Measurements from ENCODE around the gene PROSER2.

Gene PROSER2

DNA sequence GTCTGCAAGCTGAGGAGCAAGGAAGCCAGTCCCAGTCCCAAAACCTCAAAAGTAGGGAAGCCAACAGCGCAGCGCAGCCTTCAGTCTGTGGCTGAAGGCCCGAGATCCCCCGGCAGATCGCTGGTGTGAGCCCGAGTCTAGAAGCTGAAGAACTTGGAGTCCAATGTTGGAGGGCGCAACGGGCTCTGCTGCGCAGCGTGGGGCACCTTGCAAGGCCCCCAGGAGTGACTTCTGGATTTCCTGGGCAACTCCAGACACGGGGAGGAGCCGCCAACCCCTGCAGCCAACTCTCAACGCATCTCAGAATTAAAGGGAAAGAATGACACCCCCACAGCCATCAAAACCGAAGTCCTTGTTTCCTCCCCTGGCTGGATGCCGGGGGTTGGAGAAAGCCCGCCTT is 18.8 kb upstream of the PROSER2 start:
- no peak for DNase-seq (ENCODE audit: low read depth in 2 of 2)

GRCh38 chr10:11805792-11806191 is 17.4 kb upstream of the PROSER2 start:
- DNase-seq (ENCODE audit: low read depth in 2 of 2), result no peak

GRCh38 chr10:11806706-11807105 is 16.4 kb upstream of the PROSER2 start:
- no peak for DNase-seq (ENCODE audit: low read depth in 2 of 2)

DNA sequence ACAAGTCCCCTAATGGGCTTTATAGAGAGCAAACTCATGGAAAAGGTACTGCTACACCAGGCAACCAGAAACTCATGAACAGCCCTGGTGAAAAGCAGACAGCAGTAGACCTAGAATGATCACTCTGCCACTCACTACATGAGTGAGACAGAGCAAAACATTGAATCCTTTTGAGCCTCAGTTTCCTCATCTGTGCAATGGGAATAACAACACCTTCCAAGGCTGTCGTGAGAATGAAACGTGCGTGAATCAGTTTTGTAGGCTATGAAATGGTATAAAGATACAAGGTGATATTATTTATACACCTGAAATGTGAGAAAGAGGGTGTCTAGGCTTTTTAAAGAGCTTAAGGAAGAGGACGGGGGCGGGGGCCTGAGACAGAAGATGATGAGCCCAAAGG is 14.3 kb upstream of the PROSER2 start:
- DNase-seq (ENCODE audit: low read depth in 2 of 2), result no peak

- DNase-seq (ENCODE audit: low read depth in 2 of 2), result no peak
Measured at GRCh38 chr10:11810313-11810766, 12.8 kb upstream of the PROSER2 start.

DNA sequence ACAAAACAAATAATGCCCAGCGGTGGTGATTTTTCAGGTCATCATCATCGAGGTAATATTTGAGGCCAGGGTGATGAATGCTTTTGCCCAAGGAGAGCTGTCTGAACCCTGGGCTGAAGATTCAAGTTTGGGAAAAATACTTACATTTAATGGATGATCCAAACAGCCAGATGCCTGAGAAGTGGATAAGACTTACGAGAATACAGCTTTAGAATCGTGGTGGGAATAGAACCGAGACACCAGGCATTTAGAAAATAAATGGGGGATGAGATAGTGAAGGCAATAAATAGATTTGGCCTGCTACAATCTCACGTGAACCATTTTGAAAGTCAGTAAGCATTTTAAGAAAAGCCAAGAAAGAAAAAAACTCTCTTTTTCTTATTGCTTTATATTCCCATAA is 12.2 kb upstream of the PROSER2 start:
- no peak for DNase-seq (ENCODE audit: low read depth in 2 of 2)

- DNase-seq (ENCODE audit: low read depth in 2 of 2), result no peak
Measured at GRCh38 chr10:11813177-11813576, 10.0 kb upstream of the PROSER2 start.

DNA sequence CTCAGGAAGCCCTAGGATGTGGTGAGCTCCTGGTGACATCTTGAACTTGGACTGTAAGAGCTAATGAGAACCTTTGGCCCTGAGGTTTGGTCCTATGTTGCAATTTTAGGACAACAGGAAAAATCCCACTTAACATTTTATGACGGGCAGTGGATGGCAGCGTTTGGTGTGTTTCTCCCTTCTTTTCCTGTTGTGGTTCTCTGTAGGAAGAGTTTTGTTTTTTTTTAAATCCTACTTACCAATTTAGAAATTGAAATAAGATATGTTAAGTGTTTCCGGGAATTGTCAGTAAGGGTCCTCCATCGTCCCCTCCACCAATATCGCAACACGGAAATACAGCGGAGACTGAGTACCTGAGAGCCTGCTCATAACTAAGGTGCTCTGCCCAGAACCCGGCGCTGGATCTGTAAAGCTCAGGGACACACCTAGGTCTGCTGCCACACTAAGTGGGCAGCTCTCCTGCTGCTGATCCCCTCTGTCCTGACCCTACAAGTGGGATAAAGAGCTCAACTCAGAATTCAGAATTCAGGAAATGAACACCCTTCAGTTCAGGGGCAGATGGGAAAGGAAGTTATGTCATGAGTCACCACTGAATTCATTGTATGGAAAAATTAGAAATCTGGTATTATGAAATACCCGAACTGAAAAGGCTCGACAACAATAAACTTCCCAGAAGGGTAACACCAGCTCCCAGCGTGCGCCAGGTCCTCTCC is 9.1 kb upstream of the PROSER2 start:
- DNase-seq (ENCODE audit: low read depth in 2 of 2), result no peak

DNA sequence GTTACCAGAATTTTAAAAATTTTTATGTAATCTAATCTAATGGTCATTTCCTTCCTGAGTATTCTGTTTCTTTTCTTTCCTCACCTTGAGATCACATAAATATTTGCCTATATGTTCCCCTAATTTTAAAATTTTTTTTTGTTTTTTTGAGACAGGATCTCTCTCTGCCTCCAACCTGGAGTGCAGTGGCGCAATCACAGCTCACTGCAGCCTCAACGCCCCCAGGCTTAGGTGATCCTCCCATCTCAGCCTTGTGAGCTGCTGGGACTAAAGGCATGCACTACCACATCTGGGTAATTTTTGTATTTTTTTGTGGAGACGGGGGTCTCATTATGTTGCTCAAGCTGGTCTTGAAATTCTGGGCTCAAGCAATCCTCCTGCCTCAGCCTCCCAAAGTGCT is 4.1 kb upstream of the PROSER2 start:
- DNase-seq (ENCODE audit: low read depth in 2 of 2), result no peak

DNA sequence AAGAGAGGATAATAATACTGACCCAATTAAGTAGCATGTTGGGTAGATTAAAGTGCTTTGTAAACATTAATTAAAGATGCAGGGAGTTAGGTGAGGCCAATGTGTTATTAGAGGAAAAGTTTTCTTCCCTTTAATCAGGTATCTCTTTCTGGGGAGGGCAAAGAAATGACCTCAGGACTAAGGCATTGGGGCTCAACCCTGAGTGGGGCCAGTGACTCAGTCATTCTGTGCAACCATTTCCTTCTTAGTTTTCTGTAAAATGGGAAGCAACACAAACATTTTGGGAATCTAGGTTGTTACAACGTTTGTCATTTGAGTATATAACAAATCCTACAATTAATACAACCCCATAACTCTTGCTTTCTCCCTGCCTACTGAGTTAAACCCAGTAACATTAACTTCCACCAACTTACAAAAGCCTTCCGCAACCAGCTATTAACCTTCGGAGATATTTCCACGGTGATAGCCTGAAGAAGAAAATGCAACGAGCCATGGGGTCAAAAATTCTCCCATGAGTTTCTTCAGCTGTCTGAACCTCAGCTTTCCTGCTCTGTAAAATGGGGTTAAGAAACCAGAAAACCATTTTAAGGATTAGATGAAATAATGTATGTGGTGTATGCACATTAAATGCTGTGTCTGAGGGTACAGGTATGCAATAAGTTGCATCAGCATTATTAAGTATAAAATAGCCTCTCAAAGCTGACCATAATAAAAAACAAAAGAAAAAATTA is 965 bp upstream of the PROSER2 start:
- DNase-seq (ENCODE audit: low read depth in 2 of 2), result no peak

DNA sequence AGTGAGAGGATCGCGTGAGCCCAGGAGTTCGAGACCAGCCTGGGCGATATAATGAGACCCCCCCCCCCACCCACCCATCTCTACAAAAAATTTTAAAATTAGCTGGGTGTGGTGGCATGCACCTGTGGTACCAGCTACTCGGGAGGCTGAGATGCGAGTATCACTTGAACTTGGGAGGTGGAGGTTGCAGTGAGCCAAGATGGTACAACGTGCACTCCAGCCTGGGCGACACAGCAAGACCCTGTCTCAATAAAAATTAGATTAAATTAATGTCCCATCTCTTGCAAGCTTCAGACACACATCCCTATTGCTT is 391 bp upstream of the PROSER2 start:
- DNase-seq (ENCODE audit: low read depth in 2 of 2), result no peak

- no peak for DNase-seq (ENCODE audit: low read depth in 2 of 2)
Measured at GRCh38 chr10:11823989-11824346, 812 bp downstream of the PROSER2 start.

DNA sequence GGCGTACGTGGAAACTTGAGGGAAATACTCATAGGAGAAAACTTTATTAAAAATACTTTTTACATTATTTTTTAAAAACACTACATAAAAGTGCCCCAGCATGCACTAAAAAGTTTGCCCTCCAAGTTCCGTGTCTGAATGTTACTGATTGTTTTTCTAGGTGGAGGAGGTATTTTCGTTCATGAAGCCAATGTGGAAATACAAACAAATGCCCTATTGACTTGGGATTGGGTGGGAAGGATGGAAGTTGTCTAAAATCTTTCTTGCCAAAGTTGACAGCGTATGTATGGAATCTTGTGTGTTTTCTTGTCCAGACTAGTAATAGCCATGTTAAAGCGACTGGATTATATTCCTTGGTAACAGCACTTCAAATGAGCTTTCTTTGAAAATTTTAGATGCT is 1.2 kb downstream of the PROSER2 start:
- DNase-seq (ENCODE audit: low read depth in 2 of 2), result no peak

DNA sequence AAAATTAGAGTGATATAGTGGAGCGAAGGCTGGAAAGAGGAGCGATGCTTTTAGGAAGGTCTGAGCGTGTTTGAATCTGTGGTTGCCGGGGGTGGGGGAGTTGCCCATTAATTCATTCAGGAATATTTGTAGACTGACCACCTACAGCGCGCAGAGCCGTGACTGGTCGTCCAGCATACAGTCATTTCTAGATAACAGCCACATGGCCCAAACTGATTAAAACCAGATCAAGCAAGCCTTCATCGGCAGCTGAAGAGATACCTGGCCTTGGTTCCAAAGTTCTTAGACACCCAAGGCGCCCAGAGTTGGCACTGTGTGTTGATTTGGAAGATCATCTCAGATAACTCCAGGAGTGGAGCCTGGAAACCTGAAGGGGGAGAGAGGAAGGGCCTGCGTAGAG is 1.7 kb downstream of the PROSER2 start:
- no peak for DNase-seq (ENCODE audit: low read depth in 2 of 2)

DNA sequence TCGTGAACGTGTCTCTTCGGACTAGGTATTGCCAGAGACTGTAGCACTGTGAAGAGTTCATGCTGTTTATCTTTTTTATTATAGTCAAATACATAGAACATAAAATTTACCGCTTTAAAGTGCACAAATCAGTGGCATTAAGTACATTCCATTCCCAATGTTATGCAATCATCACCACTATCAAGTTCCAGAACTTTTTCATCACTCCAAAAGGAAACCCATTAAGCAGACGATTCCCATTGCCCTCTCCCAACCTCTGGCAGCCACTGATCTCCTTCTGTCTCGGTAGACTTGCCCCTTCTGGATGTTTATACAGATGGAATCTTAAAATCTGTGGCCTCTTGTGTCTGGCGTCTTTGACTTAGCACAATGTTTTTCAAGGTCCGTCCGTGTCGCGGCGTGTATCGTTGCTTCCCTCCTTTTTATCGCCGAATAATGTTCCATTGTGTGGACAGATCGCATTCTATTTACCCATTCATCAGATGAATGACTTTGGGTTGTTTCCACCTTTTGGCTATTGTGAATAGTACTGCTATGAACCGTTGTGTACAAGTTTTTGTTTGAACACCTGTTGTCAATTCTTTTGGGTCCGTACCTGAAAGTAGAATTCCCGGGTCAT is 2.7 kb downstream of the PROSER2 start:
- DNase-seq (ENCODE audit: low read depth in 2 of 2), result no peak

GRCh38 chr10:11827006-11827405 is 3.9 kb downstream of the PROSER2 start:
- DNase-seq (ENCODE audit: low read depth in 2 of 2), result no peak

GRCh38 chr10:11827414-11827813 is 4.3 kb downstream of the PROSER2 start:
- DNase-seq (ENCODE audit: low read depth in 2 of 2), result no peak

- DNase-seq (ENCODE audit: low read depth in 2 of 2), result no peak
Measured at GRCh38 chr10:11828682-11829284, 5.6 kb downstream of the PROSER2 start.

DNA sequence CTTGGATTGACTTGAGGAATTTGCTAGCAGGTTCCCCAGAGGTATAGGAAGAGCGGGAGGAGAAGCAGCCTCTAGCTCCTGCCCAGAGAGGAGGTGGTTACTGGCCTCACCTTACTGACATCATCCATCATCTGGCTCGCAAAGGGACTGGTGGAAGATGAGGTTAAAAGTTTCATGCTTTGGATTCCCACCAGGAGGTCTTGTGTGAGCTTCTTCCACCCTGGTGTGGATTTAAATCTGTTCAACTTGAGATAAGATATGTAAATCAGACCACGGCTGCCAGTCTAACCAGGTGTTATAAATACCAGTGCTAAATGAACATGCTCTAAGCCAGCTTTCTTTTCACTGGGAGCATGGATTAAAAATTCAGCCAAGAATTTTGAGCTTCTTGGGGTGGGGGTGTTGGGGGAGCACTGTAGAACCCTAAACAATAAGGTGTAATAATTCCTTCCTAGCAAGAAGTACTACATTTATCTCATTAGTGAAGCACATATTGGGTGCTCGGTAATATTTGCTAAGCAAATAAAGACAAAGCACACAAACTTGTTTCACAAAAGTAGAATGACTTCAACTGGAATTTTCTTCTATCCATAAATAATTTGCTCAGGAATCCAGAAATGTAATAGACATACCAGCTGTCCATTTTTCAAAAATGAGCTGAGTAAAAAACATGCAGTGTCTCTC is 7.8 kb downstream of the PROSER2 start:
- DNase-seq (ENCODE audit: low read depth in 2 of 2), result no peak

DNA sequence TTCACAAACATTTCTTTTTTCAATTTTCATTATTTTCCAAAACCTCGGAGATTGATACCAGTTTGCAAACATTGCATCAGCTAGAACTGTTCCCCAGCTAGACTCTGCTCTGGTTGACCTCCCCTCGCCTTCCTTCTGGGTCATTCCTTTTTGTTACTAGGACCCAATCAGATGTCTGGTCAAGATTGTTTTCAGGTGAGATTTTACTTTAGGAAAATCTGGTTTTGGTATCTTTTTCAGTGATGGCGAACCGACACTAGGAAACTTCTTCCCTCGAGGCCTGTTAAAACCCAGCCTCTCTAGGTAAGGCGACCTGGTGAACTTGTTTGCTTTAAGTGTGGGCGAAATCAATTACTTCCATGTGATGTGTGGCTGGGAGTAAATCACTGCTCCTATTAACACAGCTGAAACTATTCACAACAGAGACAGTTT is 8.4 kb downstream of the PROSER2 start:
- no peak for DNase-seq (ENCODE audit: low read depth in 2 of 2)

DNA sequence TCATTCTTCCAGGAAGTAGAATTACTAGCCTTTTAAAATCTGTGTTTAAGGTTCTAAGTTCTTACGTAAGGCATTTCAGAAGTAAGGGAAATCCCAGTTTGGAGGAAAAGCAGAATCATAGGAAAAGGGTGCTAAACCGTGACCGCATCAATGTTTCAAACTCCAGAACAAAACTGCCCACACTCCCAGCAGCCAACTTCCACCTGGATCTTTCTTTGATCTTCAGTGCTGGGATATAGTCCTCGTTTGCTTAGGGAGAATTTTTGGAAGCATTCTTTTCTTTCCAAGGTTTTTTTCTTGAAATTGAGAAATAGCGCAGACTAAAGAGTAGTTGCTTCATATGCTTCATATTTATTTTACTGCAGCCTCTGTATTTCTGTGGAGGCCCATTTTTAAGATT is 8.9 kb downstream of the PROSER2 start:
- DNase-seq (ENCODE audit: low read depth in 2 of 2), result no peak

DNA sequence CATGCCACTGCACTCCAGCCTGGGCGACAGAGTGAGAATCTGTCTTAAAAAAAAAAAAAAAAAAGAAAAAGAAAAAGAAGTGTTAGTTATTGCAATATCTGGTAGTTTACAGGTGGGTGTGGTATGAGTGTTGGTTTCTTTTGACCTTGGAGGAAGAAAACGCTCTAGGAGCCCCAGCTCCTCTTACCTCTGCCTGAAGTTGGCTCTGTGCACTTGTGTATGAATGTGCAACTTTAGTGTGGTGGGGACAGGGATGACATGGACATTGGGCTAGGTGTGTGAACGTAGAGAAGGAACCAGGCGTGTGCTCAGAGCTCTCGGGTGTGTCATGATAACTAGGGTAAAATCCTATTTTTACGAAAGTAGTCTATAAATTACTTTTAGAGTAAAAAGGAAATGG is 11.9 kb downstream of the PROSER2 start:
- no peak for DNase-seq (ENCODE audit: low read depth in 2 of 2)
